ENCODE results near the gene NR6A1. TPM values are rescaled to one million over a fixed set of nuclear protein-coding genes. Genes with fewer than 3 reads are reported as not detected.
A peak's percentile ranks its signal among the peaks of the same experiment; 100 is the strongest.

NR6A1 gene
- total RNA-seq, 1 donor from 2014 or later, result 302 TPM

DNA sequence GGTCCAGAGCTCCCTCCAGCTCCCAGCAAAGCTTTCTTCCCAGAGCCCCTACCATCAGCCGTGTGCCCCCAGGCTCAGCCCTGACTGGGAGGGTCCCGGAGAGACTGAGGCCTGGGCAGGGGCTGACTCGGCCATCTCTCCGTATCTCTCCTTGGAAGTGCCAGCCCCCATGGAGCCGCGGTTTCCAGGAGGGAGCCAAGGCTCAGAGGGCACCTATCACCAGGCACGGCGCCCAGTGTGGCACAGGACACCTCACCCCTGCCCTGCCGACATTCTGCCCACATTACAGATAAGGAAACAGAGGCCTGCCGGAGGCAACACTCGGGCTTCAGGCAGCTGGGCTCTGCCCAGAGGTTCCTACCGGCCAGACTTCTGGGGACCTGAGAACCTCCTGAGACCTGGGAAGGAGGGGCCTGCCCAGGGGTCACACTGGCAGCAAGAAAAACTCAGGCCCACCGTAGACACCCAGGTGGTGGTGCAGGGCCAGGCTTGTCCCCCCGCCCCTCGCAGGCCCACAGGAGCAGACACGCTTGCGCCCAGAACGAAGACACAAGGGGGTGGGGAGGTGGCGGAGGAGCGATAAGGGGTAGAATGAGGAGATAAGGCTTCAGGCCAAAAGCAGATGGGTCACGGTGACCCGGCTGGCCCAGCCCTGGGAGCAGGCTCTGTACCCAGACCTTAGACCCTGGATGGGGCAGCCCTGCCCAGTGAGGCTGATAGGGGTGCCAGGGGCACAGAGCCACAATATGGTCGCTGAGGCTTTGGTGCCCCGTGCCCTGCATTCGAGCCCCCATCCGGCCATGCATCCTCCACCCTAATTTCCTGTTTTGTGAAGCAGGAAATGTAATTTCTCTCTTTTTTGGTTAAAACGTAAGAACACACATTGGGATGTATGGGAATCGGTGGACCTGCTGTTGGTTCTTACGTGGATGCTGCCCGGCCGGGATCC, 275.7 kb downstream of the NR6A1 start:
- H2AFZ ChIP-seq (replicated peaks), result no peak overlapping the region
- H3K4me3 ChIP-seq, result no peak overlapping the region
- peaks cover 24% of the 10 kb centered on the region for H3K4me1 Mint-ChIP-seq
- no peaks in the 10 kb centered on the region for H3K9me3 Mint-ChIP-seq
- H3K79me2 ChIP-seq (ENCODE audit: low read depth), result no peaks in the 10 kb centered on the region
- peaks cover 14% of the 10 kb centered on the region for H3K27me3 ChIP-seq
- DNase-seq (ENCODE audit: low spot score), result no peak
- no peaks in the 10 kb centered on the region for H3F3A ChIP-seq (ENCODE audit: low read depth)
- no peaks in the 10 kb centered on the region for H3K36me3 ChIP-seq
- no peak overlapping the region for H3K27ac ChIP-seq
- H3K27me3 Mint-ChIP-seq (ENCODE audit: insufficient read depth, low read depth), result peaks cover 11% of the 10 kb centered on the region
- no peaks in the 10 kb centered on the region for H4K20me1 ChIP-seq (ENCODE audit: low read depth)
- no peaks in the 10 kb centered on the region for H3K9me3 ChIP-seq (ENCODE audit: low read depth)
- H3K9ac ChIP-seq, result no peak overlapping the region
- peaks cover 9% of the 10 kb centered on the region for H3K4me1 ChIP-seq
- TF ChIP-seq, protein P1, sequence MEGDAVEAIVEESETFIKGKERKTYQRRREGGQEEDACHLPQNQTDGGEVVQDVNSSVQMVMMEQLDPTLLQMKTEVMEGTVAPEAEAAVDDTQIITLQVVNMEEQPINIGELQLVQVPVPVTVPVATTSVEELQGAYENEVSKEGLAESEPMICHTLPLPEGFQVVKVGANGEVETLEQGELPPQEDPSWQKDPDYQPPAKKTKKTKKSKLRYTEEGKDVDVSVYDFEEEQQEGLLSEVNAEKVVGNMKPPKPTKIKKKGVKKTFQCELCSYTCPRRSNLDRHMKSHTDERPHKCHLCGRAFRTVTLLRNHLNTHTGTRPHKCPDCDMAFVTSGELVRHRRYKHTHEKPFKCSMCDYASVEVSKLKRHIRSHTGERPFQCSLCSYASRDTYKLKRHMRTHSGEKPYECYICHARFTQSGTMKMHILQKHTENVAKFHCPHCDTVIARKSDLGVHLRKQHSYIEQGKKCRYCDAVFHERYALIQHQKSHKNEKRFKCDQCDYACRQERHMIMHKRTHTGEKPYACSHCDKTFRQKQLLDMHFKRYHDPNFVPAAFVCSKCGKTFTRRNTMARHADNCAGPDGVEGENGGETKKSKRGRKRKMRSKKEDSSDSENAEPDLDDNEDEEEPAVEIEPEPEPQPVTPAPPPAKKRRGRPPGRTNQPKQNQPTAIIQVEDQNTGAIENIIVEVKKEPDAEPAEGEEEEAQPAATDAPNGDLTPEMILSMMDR (IDR thresholded peaks at IDR 0.05), result no peak
- TF ChIP-seq EZH2phosphoT487 (IDR thresholded peaks at IDR 0.05), result no peak
- TF ChIP-seq EZH2 (IDR thresholded peaks at IDR 0.05), result no peak
- H3K36me3 Mint-ChIP-seq, result no peaks in the 10 kb centered on the region
- H3K27ac Mint-ChIP-seq, result peak overlapping the region; percentile 65
- H3K4me3 Mint-ChIP-seq, result no peak overlapping the region
- no peak overlapping the region for H3K4me2 ChIP-seq

DNA sequence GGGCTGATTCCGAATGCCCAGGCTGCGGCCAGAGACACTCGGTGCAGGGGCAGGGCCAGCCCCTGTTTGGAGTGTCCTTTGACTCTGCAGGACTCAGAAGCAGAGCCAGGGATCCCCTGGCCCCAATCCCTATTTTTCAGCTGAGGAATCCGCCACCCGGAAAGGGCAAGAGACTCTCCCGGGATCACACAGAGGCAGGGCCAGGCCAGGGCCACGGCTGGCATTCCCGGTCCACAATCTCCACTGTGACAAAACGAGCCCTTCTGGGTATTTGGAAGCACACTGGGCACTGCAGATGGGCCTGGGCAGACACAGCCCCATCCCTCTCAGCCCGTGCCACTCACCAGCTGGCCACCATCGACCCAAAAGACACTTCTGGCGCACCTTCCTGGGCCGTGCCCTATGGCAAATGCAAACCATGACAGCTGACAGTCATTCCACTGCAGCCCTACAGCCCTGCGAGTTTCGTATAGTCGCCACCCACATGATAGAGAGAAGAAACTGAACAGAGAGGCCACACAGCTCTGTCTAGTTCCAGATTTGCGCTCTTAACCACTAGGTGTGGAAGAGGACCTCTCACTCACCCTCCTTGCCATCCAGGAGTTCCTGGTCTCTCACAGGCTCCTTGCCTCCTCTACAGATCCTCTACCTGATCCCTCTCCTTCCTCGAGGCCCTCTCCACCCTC, 277.2 kb downstream of the NR6A1 start:
- Mint-ChIP-seq H3K27ac (peak overlapping the region; percentile 1), H3K4me1 (peaks cover 34% of the 10 kb centered on the region), H3K4me3 (no peak overlapping the region), H3K9me3 (no peaks in the 10 kb centered on the region), H3K36me3 (no peaks in the 10 kb centered on the region), H3K27me3 (ENCODE audit: insufficient read depth, low read depth) (peaks cover 13% of the 10 kb centered on the region)
- TF ChIP-seq EZH2 (IDR thresholded peaks at IDR 0.05) (no peak), EZH2phosphoT487 (IDR thresholded peaks at IDR 0.05) (no peak)
- TF ChIP-seq, protein P1 (IDR thresholded peaks at IDR 0.05), result no peak
- Histone ChIP-seq H3F3A (ENCODE audit: low read depth) (no peaks in the 10 kb centered on the region), H3K79me2 (ENCODE audit: low read depth) (no peaks in the 10 kb centered on the region), H4K20me1 (ENCODE audit: low read depth) (no peaks in the 10 kb centered on the region), H3K4me3 (no peak overlapping the region), H3K27me3 (no peaks in the 10 kb centered on the region), H3K4me2 (no peak overlapping the region), H2AFZ (replicated peaks) (no peak overlapping the region), H3K9me3 (ENCODE audit: low read depth) (no peaks in the 10 kb centered on the region), H3K27ac (no peak overlapping the region), H3K4me1 (peaks cover 24% of the 10 kb centered on the region), H3K9ac (no peak overlapping the region), H3K36me3 (no peaks in the 10 kb centered on the region)
- no peak for DNase-seq (ENCODE audit: low spot score)

DNA sequence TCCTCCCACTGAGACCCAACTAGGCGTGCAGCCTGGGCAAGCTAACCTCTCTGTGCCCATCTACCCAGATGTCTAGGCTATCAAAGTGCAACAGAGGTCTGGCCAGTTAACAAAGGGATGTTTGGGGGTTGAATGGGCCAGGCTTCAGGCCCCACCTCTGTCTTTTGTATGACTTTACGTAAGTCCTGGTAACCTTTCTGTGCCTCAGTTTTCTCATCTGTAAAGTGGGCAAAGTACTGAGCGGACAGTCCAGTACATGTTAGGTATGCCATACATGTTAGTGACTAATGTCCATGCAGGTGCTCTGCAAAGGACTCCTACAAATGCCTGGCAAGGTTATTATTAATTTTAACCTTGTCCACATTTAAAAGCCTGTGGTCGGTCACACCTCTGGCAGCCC, 277.9 kb downstream of the NR6A1 start:
- Histone ChIP-seq H3K9me3 (ENCODE audit: low read depth) (no peaks in the 10 kb centered on the region), H2AFZ (replicated peaks) (no peak overlapping the region), H3K4me1 (peaks cover 31% of the 10 kb centered on the region), H3K79me2 (ENCODE audit: low read depth) (no peaks in the 10 kb centered on the region), H3K36me3 (no peaks in the 10 kb centered on the region), H3K4me2 (no peak overlapping the region), H3K27me3 (no peaks in the 10 kb centered on the region), H3F3A (ENCODE audit: low read depth) (peaks cover 2% of the 10 kb centered on the region), H3K27ac (no peak overlapping the region), H3K4me3 (no peak overlapping the region), H3K9ac (no peak overlapping the region), H4K20me1 (ENCODE audit: low read depth) (no peaks in the 10 kb centered on the region)
- no peak for DNase-seq (ENCODE audit: low spot score)
- peaks cover 20% of the 10 kb centered on the region for H3K27me3 Mint-ChIP-seq (ENCODE audit: insufficient read depth, low read depth)
- TF ChIP-seq, protein P1 (IDR thresholded peaks at IDR 0.05), result no peak
- TF ChIP-seq EZH2phosphoT487 (IDR thresholded peaks at IDR 0.05) (no peak), EZH2 (IDR thresholded peaks at IDR 0.05) (no peak)
- H3K4me1 Mint-ChIP-seq, result peaks cover 39% of the 10 kb centered on the region
- no peaks in the 10 kb centered on the region for H3K9me3 Mint-ChIP-seq
- no peak overlapping the region for H3K27ac Mint-ChIP-seq
- no peak overlapping the region for H3K4me3 Mint-ChIP-seq
- H3K36me3 Mint-ChIP-seq, result no peaks in the 10 kb centered on the region

Measured in neural progenitor cell (in vitro differentiated cells).